GM18909 (cell line): Measurements from ENCODE around the gene MYH3.
A peak's percentile ranks its signal among the peaks of the same experiment; 100 is the strongest.

ENCODE experiments used
- ATAC-seq: cut with Tn5 transposase; IDR thresholded peaks from one replicate; pipeline ENCODE4 v1.9.1; 2021; ENCODE audit warnings: mild to moderate bottlenecking; ENCODE audit not compliant: unreplicated experiment, poor library complexity

MYH3 gene

DNA sequence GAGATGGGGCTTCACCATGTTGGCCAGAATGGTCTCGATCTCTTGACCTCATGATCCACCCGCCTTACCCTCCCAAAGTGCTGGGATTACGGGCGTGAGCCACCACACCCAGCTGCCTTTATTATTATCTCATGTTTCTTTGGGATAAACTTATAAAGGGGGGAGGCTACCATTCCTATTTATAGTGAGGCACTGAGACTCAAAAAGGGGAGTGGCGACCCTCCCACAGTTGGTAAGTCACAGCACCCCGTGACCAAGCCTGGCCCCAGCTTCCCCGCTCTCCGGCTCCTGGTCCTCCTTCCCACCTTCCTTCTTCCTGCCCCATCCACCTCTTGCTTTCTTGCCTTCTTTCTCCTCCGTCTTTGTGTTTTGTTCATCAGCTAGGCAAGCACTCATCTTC is 5.2 kb downstream of the MYH3 start:
- no peak for ATAC-seq

- ATAC-seq = no peak
Measured at GRCh38 chr17:10649602-10650001, 7.5 kb downstream of the MYH3 start.

- no peak for ATAC-seq
Measured at GRCh38 chr17:10648956-10649355, 8.2 kb downstream of the MYH3 start.

DNA sequence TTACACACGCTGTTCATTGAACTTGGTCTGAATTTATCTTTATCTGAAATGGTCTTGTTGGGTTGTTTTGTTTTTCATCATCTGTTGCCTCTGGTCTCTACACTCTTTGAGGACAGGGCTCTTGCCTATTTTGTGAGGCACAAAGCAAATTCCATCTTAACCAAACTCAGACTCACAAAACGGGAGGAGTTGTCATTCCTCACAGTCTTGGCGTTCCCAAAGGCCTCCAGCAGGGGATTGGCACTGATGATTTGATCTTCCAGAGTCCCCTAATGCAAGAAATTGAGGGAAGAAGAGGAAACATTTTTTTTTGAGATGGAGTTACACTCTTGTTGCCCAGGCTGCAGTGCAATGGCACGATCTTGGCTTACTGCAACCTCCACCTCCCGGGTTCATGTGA is 8.7 kb downstream of the MYH3 start:
- ATAC-seq = no peak

DNA sequence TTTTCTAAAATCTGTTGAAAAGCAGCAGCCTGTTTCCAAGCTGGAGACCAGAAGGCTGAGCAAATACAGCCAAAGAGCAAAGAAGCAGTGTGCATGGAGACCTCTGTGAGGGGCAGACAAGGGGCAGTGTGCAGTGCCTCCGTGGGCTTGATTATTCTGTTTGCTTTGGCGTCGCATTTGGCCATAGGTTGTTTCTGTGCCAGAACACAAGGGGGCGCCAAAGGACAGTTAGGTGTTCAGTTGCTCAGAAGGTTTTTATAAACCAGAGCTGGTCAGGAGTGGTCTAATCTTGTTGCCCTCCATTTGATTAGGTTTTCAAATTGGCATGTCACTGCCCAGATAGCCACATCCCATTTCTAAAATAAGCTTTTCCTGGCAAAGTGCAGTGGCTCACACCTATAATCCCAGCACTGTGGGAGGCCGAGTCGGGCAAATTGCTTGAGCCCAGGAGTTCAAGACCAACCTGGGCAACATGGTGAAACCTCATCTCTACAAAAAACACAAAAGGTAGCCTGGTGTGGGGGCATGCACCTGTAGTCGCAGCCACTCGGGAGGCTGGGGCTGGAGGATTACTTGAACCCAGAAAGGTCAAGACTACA is 10.6 kb downstream of the MYH3 start:
- no peak for ATAC-seq

- no peak for ATAC-seq
Measured at GRCh38 chr17:10640475-10640874, 16.6 kb downstream of the MYH3 start.

GRCh38 chr17:10638151-10638550 is 19.0 kb downstream of the MYH3 start:
- ATAC-seq = no peak

DNA sequence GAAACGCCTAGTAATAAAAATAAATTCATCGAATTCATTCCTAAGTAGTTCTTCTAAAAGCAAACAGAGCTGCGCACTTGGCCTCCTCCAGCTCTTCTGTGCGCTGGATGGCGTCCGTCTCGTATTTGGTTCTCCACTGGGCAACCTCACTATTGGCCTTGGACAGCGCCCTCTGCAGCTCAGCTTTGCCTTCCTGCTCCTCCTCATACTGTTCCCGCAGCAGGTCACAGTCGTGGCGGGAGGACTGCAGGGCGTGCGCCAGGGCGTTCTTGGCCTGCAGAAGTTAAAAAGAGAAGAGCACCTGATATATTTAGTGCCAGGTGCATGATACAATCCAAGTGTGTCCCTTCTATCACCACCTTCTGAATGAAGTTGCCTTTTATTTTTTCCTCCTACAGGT is 21.8 kb downstream of the MYH3 start:
- ATAC-seq = no peak

DNA sequence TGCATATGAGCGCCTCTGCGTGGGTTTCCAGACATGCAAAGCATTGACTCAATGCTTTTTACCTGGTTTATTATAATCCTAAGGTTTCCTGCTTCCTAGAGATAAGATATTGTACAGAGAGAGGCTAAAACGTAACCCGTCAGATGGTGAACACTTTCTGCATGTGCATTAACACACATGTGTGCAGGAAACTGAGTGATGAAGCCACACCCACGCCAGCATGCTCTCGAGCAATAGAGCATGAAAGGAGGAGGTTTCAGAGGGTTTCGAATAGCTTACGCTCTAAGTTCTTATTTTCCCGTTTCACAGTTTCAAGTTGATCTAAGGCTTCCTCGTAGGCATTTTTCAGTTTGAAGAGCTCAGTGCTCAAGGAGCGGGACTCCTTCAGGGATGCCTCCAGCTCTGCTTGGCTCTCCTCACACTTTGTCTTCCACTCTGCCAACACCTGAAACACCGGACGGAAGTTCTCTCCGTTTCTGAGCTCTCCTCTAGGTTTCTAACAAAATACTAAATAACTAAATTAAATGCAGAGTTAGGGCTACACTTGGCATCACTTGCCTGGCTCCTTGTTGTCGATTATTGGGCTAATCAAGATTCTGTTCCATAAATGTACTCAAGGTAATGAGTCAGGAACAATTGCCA is 23.2 kb downstream of the MYH3 start:
- ATAC-seq = peak; percentile 96

GRCh38 chr17:10631701-10632100 is 25.4 kb downstream of the MYH3 start:
- ATAC-seq = no peak

DNA sequence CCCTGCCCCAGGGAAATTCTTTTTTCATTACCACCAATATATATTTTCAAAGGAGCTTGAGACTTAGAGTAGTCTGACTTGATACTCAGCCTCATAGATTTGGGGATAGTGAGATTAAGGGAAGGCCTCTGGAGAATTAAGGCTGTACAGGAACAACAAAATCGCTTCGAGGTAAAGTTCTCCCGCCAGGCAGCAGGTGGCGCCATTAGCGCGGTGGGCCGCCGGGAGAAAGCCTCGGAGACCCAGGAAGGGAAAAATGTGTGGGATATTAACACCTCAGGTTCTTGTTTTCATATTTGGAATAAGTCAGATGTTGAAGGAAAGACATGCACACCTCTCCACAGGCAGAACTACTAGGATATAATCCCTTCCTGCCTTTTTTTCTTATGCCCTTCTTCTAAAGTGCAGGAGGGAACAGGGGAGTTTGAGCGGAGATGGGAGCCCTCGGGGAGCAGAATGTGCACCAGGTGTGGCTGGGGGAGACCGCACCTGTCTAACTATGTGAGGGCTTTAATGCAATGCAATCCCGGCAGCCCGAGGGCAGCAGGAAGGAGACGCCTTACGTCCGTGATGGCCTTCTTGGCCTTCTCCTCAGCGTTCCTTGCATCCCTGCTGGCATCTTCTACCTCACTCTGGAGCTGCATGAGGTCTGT is 25.9 kb downstream of the MYH3 start:
- no peak for ATAC-seq

- no peak for ATAC-seq
Measured at GRCh38 chr17:10629706-10630105, 27.4 kb downstream of the MYH3 start.

GRCh38 chr17:10628756-10629155 is 28.4 kb downstream of the MYH3 start:
- ATAC-seq = no peak

GRCh38 chr17:10626390-10626789 is 30.7 kb downstream of the MYH3 start:
- ATAC-seq = no peak

DNA sequence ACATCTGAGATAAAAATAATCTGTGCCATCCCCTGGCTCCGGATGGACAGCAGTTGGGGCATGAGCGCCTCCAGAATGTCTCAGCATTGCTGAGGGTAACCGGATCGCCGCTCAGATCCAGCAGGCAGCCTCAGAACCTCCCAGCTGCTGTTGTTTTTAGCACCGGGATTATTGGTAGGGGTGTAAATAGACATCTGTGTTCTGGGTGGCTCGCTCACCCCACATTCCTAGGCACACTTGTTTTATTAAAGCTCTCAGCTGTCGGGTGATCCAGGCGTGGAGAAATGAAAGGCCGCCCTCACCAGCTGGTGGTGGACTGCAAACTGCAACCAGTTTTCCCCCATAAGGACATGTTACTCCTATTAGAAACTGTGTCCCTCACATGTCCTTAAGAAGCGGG is 32.1 kb downstream of the MYH3 start:
- no peak for ATAC-seq

DNA sequence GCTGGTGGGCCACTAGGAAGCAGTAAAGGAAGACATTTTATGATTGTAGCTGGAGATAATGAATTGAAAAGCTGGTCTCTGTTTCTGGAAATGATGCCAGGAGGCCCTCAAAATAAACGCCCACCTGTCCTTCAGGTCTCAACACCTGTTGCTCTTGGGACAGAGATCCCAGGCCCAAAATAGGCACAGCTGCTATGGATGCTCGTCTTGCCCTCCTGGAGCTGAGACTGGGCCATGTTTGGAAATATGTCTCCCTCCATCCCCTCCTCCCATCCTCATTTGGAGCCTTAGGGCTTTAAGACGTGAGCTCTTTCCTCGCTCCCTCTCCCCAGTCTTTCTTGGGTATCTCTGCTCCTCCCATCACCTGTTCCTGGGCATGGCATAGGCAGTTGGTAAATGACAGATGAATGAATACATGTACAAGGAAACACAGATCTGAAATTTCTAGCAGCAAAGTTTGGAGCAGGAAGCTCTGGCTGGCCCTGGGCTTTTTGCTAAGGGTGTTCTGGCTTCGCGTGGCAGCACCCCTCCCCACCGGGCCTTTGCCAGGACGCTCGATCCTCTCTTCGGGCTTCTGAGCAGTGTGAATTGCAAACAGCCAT is 33.3 kb downstream of the MYH3 start:
- ATAC-seq = no peak

DNA sequence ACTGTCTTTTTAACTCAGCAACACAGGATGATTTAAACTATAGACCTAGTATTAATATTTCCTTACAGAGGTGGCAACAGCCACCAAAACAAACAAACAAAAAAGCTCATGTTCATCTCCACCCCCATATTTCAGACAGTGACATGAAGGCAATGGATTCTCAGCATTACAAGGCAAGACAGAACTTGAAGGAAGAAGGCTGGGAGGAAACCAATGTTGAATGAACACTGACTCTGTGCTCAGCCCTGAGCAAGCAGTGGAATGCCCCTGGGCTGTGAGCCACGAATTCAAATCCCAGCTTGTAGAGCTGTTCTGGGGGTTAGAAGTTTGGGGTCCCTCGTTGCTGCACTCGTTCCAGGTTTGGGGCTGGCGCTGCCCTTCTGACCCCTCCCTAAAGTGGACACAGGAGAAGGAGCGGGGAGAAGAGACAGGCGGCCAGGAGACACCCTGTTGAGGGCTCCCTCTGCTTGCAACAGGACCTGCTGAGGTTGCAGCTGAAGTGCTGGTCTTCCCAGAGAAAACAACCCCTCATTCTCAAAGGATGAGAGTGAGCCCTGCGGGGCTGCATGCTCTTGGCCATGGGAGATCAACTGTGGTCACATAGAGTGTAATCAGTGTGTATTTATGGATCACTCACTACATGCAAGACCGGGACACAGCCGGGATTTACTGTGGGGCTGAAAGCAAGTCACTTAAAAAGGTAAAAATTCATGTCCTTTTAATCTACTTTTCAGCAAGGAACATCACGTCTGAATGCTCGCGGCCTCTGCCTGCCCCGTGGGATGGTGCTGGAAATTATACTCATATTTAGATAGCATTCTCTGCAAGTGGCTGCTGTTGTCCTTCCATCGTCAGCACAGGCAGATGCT is 34.3 kb downstream of the MYH3 start:
- no peak for ATAC-seq

- ATAC-seq = no peak
Measured at GRCh38 chr17:10621397-10621796, 35.7 kb downstream of the MYH3 start.

GRCh38 chr17:10620823-10621222 is 36.3 kb downstream of the MYH3 start:
- no peak for ATAC-seq

DNA sequence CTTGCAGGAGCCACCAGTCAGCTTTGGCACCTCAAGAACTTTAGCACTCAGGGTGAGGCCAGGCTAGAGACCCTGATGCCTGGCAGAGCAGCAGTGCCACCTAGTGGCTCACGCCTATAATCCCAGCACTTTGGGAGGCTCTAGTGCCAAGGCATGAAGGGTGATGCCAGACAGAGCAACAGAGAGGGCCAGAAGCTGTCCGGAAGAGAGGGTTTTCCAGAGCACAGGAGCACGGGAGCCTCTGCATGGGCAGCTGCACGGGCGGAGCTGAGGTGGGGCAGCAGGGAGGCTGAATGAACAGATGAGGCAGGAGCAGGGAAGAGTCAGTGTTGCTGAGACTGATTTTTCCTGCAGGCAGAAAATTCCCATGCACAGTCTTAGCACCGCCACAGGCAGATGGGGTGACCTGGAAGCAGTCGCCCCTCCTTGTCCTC is 38.9 kb downstream of the MYH3 start:
- ATAC-seq = peak; percentile 85

GRCh38 chr17:10617120-10617505 is 40.0 kb downstream of the MYH3 start:
- no peak for ATAC-seq
